Activated naive CD4-positive, alpha-beta T cell treated with Interleukin-2 at 50 U/mL for 16 hours (primary cell): ENCODE data around the gene SLC6A6.
A peak's percentile ranks its signal among the peaks of the same experiment; 100 is the strongest.

Experiments
- DNase-seq: peaks from one replicate; pipeline ENCODE4 v3.0.0-alpha.2; 2020

SLC6A6 gene

GRCh38 chr3:14491396-14492190, 89.2 kb downstream of the SLC6A6 start:
- no peak for DNase-seq

- DNase-seq, result no peak
Observed at GRCh38 chr3:14492948-14493881, 90.8 kb downstream of the SLC6A6 start.

GRCh38 chr3:14494279-14494972, 92.0 kb downstream of the SLC6A6 start:
- DNase-seq, result no peak

- no peak for DNase-seq
Observed at GRCh38 chr3:14494973-14495300, 92.5 kb downstream of the SLC6A6 start.

GRCh38 chr3:14496351-14496750, 93.9 kb downstream of the SLC6A6 start:
- no peak for DNase-seq

- DNase-seq, result no peak
Observed at GRCh38 chr3:14497321-14497720, 94.9 kb downstream of the SLC6A6 start.

GRCh38 chr3:14502472-14502871, 100.1 kb downstream of the SLC6A6 start:
- no peak for DNase-seq

GRCh38 chr3:14503033-14503705, 100.8 kb downstream of the SLC6A6 start:
- DNase-seq, result no peak

- no peak for DNase-seq
Observed at GRCh38 chr3:14503706-14504065, 101.3 kb downstream of the SLC6A6 start.

- no peak for DNase-seq
Observed at GRCh38 chr3:14505001-14505802, 102.8 kb downstream of the SLC6A6 start.

- DNase-seq, result no peak
Observed at GRCh38 chr3:14505803-14506500, 103.5 kb downstream of the SLC6A6 start.

GRCh38 chr3:14506626-14507304, 104.4 kb downstream of the SLC6A6 start:
- DNase-seq, result no peak

GRCh38 chr3:14507305-14507741, 104.9 kb downstream of the SLC6A6 start:
- no peak for DNase-seq

- no peak for DNase-seq
Observed at GRCh38 chr3:14507757-14508504, 105.5 kb downstream of the SLC6A6 start.

GRCh38 chr3:14508505-14508819, 106.1 kb downstream of the SLC6A6 start:
- no peak for DNase-seq

- peak; percentile 73 for DNase-seq
Observed at GRCh38 chr3:14508966-14509795, 106.8 kb downstream of the SLC6A6 start.

GRCh38 chr3:14509796-14510100, 107.3 kb downstream of the SLC6A6 start:
- no peak for DNase-seq

- no peak for DNase-seq
Observed at GRCh38 chr3:14510838-14511622, 108.6 kb downstream of the SLC6A6 start.
